HepG2 (cell line): Measurements from ENCODE around the gene CPXM1. TPM values are rescaled to one million over a fixed set of nuclear protein-coding genes. Genes with fewer than 3 reads are reported as not detected.

Experiments used
- AKNA ChIP-seq: sonication (generic); formaldehyde crosslinking; IDR thresholded peaks from 2 replicates; pipeline ENCODE4 v1.4.0; 2020; ENCODE audit warnings: missing genetic modification reagents, borderline replicate concordance
- CC2D1A ChIP-seq: sonication (generic); formaldehyde crosslinking; IDR thresholded peaks from 2 replicates; pipeline ENCODE4 v1.8.1; 2023; ENCODE audit warnings: mild to moderate bottlenecking, missing genetic modification reagents
- FOXM1 ChIP-seq: sonication (generic); formaldehyde crosslinking; IDR thresholded peaks from 2 replicates; pipeline ENCODE4 v1.5.0; 2020; ENCODE audit warnings: missing genetic modification reagents
- MIXL1 ChIP-seq: IDR thresholded peaks from 2 replicates; pipeline ENCODE4 v1.6.1; 2016
- NR2F6 ChIP-seq, 2 experiments: IDR thresholded peaks; 2 replicates each; pipeline ENCODE4 v1.6.1; 2016; ENCODE audit warnings: antibody characterized with exemption in 1 of 2, mild to moderate bottlenecking in 1 of 2
- RCOR2 ChIP-seq: IDR thresholded peaks from 2 replicates; pipeline ENCODE4 v1.6.1; 2016; ENCODE audit warnings: missing biosample characterization, missing genetic modification reagents
- REST ChIP-seq, 2 experiments: IDR thresholded peaks; 2 replicates each; pipeline ENCODE4 v1.6.1; 2011 to 2012; ENCODE audit warnings: low read length in 2 of 2, borderline replicate concordance in 1 of 2, low read depth in 1 of 2, mild to moderate bottlenecking in 1 of 2, moderate library complexity in 1 of 2
- SALL1 ChIP-seq: sonication (generic); formaldehyde crosslinking; IDR thresholded peaks from 2 replicates; pipeline ENCODE4 v1.8.0; 2022; ENCODE audit warnings: mild to moderate bottlenecking, missing genetic modification reagents
- SMAD3 ChIP-seq: sonication (generic); formaldehyde crosslinking; IDR thresholded peaks from 2 replicates; pipeline ENCODE4 v1.4.0; 2020; ENCODE audit warnings: missing genetic modification reagents
- SYNCRIP ChIP-seq: fragments of 200-400 bp; formaldehyde crosslinking; IDR thresholded peaks from 2 replicates; pipeline ENCODE4 v1.6.1; 2018; ENCODE audit warnings: mild to moderate bottlenecking, low read depth, low read length; ENCODE audit not compliant: insufficient read depth
- ZFP82 ChIP-seq: sonication (generic); formaldehyde crosslinking; IDR thresholded peaks from 2 replicates; pipeline ENCODE4 v1.5.1; 2020; ENCODE audit warnings: mild to moderate bottlenecking, missing genetic modification reagents, borderline replicate concordance
- ZKSCAN8 ChIP-seq: IDR thresholded peaks from 2 replicates; pipeline ENCODE4 v1.6.1; 2016; ENCODE audit warnings: borderline replicate concordance, missing genetic modification reagents, missing compliant biosample characterization
- ZMYM2 ChIP-seq: sonication (generic); formaldehyde crosslinking; IDR thresholded peaks from 2 replicates; pipeline ENCODE4 v1.8.0; 2022; ENCODE audit warnings: mild to moderate bottlenecking, missing genetic modification reagents
- ZNF18 ChIP-seq: sonication (generic); formaldehyde crosslinking; IDR thresholded peaks from 2 replicates; pipeline ENCODE4 v1.8.0; 2022; ENCODE audit warnings: mild to moderate bottlenecking, missing genetic modification reagents; ENCODE audit not compliant: insufficient replicate concordance
- ZNF234 ChIP-seq: sonication (generic); formaldehyde crosslinking; conservative IDR thresholded peaks from 2 replicates; pipeline ENCODE4 v1.5.1; 2020; ENCODE audit warnings: mild to moderate bottlenecking, missing genetic modification reagents
- ZNF275 ChIP-seq: sonication (generic); formaldehyde crosslinking; IDR thresholded peaks from 2 replicates; pipeline ENCODE4 v1.8.0; 2022; ENCODE audit warnings: missing genetic modification reagents, mild to moderate bottlenecking, inconsistent platforms, borderline replicate concordance
- ZNF709 ChIP-seq: sonication (generic); formaldehyde crosslinking; IDR thresholded peaks from 2 replicates; pipeline ENCODE4 v1.5.0; 2020; ENCODE audit warnings: mild to moderate bottlenecking, missing genetic modification reagents
- ZNF772 ChIP-seq: sonication (generic); formaldehyde crosslinking; IDR thresholded peaks from 2 replicates; pipeline ENCODE4 v1.5.0; 2020; ENCODE audit warnings: mild to moderate bottlenecking, missing genetic modification reagents
- ZNF776 ChIP-seq: sonication (generic); formaldehyde crosslinking; IDR thresholded peaks from 2 replicates; pipeline ENCODE4 v1.4.0; 2020; ENCODE audit warnings: mild to moderate bottlenecking, missing genetic modification reagents
- polyA plus RNA-seq, 8 experiments: library from polyadenylated mRNA; depleted of rRNA in 3 of 8; stranded (reverse) in 7 of 8; unstranded in 1 of 8; fragments of >200 nt; fragmentation: Illumina TruSeq in 4 of 8; extraction: Trizol in 4 of 8; gene quantifications; 2 replicates each; pipeline versions ENCODE4 v1.2.1 to v1.2.3, GENCODE V29; 2011 to 2016; ENCODE audit warnings: low read depth in 4 of 8, missing spikeins in 1 of 8, mixed read lengths in 1 of 8; ENCODE audit not compliant: insufficient read depth in 1 of 8
- total RNA-seq, 5 experiments: library from RNA; depleted of rRNA; stranded (reverse); fragments of >200 nt; fragmentation: Illumina TruSeq; extraction: Trizol; gene quantifications; 2 replicates each; pipeline ENCODE4 v1.2.3, GENCODE V29; 2016; ENCODE audit warnings: low read depth in 1 of 5

CPXM1 gene
- total and polyA plus RNA-seq, 2 of the 13 experiments (the other 11 are each of a cell fraction or from before 2014, with no cell fraction given) = 0.07 TPM; not detected in 1

GRCh38 chr20:2751347-2751877 is 49.0 kb downstream of the CPXM1 start (continued):
- TF ChIP-seq AKNA (CRISPR knock-in tag) = no peak
- TF ChIP-seq CC2D1A = peak; percentile 82; the same call in 1 of the 2 replicates
- TF ChIP-seq ZKSCAN8 = no peak
- peak; percentile 46 for TF ChIP-seq SALL1
- TF ChIP-seq ZFP82 = no peak
- 0 out of 2 replicates have a peak, but pooled peaks have one; percentile 51 for TF ChIP-seq RCOR2 (CRISPR knock-in tag)
- TF ChIP-seq ZNF275 = no peak
- TF ChIP-seq ZNF18 (CRISPR knock-in tag) = peak; percentile 47
- TF ChIP-seq ZMYM2 (CRISPR knock-in tag) = 0 out of 2 replicates have a peak, but pooled peaks have one; percentile 6
- TF ChIP-seq ZNF776 (CRISPR knock-in tag) = no peak
- TF ChIP-seq SYNCRIP = no peak
- peak; percentile 66; the same call in 1 of the 2 replicates for TF ChIP-seq SMAD3 (CRISPR knock-in tag)
- TF ChIP-seq REST (IDR thresholded peaks at IDR 0.05; ENCODE audit: borderline replicate concordance in 1 of 2, low read depth in 1 of 2, low read length in 2 of 2) = peak in 1 of 2 experiments; percentile 4; a peak in 1 of 4 replicates
- no peak for TF ChIP-seq MIXL1 (CRISPR knock-in tag)
- no peak for TF ChIP-seq ZNF772 (CRISPR knock-in tag)
- peak; percentile 42 for TF ChIP-seq NR2F6 (IDR thresholded peaks at IDR 0.05)
- TF ChIP-seq NR2F6 (CRISPR knock-in tag; IDR thresholded peaks at IDR 0.05) = no peak
- no peak for TF ChIP-seq FOXM1
- no peak; the same call in 1 of the 2 replicates for TF ChIP-seq ZNF709
- TF ChIP-seq ZNF234 (CRISPR knock-in tag) = no peak
